NCI-H2107 treated with DMSO at 0.1 percent for 48 hours (cell line): ENCODE results near the gene PTPRM.

Source experiments
- DNase-seq: peaks from one replicate; lab custom pipeline; 2025; ENCODE audit not compliant: unreplicated experiment; lab: John Stamatoyannopoulos, UW

PTPRM gene

DNA sequence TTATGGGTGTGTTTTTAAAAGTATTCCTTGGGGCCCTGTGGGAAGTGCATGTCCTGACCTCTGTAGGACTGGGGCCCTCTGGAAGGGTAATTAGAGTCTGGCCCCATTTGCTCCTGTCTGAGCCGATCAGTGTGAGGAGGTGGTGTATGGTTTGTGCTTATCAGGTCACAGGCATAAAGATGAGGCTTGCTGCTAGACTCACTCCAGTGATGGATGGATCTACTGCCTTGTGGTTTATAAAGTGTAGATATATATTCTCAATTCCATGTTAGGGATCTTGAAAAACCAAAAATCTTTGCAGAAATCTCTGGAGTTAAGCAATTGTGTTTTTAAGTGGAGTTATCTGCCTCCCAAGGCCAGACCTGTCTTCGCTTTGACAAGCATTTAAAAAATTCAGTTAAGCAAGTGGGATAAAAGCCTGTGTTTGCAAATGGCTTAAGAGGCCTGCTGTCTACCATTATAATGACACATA lies 182.4 kb downstream of the PTPRM start:
- DNase-seq, result no peak

DNA sequence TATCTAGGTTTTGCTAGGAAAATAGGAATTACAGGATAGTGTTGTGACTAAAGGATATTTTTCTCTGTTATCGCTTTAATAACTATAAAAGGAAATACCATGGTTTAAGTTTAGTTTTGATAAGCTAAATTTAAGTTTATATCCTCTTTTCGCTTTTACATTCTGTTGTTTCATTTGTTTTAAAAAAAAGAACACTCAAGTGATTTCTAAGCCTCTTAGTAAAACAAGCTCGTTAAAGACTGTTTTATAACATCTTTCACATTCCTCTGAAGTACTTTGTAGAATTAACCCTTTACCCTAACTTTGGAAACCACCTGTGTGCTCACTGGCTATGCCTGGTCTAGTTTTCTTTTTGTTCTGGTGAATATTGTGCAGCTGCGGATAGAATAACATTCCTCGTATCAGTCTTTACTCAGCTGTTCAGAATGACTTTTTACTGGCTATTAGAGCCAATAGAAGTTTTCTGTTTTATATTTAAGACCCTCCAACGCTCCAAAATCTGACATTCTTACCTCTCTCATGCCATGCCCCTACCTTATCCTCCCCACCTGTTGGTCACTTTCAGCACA lies 183.1 kb downstream of the PTPRM start:
- no peak for DNase-seq

- DNase-seq, result no peak
Measured at GRCh38 chr18:7750966-7751365, 183.8 kb downstream of the PTPRM start.

DNA sequence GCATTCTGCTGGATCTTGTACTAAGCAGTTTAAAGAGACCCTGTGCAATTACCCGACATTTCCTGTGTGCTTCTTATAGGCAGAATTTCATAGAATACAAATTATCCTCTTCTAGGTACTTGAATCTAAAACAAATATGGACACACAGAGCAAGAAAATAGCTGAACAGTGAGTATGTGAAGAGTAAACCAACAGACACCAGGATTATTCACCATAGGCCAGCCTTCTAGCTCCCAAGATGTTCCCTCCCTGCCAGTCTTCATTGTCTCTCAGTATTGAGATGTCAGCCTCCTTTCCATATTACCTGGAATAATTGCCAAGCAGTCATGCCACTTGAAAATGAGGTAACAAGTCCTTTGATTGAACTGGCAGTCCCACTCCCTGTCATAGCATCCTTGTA lies 187.1 kb downstream of the PTPRM start:
- DNase-seq, result no peak

DNA sequence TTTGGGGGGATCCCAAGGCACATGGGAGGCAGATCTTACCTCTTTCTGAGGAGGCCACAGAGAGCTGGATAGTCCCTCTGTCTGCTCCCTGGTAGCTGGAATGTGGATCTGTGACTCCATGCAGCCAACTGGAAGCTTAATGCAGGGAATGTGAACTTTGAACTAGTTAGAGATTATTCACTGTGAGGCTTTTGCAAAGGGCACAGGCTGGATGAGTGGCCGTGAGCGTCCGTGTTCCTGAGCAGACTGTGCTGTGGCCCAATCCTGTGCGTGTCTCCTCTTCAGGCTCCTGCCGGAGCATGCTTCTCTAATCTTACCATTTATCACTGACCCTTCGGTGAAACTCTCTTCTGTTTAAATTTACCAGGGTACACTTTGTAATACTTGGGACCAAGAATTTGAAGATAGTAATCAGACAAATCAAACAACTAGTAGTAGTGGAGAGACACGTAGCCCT lies 187.6 kb downstream of the PTPRM start:
- DNase-seq, result no peak

- no peak for DNase-seq
Measured at GRCh38 chr18:7755753-7756475, 188.8 kb downstream of the PTPRM start.

- DNase-seq, result no peak
Measured at GRCh38 chr18:7757175-7757574, 190.1 kb downstream of the PTPRM start.

DNA sequence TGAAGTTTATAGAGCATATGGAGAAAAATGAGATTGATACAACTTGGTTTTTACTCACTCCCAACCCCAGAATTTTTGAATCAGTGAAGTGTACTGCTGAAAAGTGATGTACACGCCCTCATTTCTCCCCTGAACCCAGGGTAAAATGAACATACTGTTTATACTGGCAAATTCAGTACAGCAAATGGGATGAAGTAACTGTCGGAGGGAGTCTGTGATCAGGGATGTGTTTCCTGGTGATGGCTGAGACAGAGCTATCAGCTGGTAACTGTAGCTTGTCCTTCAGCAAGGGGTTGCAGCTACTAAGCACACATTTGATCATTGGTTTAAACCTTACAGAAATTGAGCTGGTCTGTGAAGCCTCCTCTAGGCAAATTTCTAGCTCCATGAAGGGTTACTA lies 191.6 kb downstream of the PTPRM start:
- no peak for DNase-seq

- DNase-seq, result no peak
Measured at GRCh38 chr18:7760967-7761948, 194.1 kb downstream of the PTPRM start.

- DNase-seq, result no peak
Measured at GRCh38 chr18:7764405-7764804, 197.3 kb downstream of the PTPRM start.

GRCh38 chr18:7766346-7766745 lies 199.2 kb downstream of the PTPRM start:
- no peak for DNase-seq

DNA sequence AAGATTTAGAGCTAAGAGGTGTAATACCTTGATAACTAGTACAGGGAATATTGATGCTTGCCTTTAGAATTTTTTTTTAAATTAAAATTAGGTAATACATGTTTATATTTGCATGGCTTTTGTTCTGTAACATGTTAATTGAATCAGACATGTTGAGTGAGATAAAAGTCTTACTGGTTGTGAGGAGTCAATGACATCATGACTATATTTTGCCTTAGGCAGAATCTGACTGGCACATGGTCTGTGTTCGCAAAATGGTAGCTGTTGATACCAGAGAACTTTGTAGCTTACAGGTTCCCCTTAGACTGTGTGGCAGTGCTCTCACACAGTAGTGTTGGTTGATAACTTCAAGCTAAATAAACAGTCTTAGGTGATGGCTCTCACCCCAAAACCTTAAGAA lies 199.7 kb downstream of the PTPRM start:
- no peak for DNase-seq

GRCh38 chr18:7770908-7771307 lies 203.8 kb downstream of the PTPRM start:
- no peak for DNase-seq

- DNase-seq, result no peak
Measured at GRCh38 chr18:7772510-7772888, 205.4 kb downstream of the PTPRM start.

DNA sequence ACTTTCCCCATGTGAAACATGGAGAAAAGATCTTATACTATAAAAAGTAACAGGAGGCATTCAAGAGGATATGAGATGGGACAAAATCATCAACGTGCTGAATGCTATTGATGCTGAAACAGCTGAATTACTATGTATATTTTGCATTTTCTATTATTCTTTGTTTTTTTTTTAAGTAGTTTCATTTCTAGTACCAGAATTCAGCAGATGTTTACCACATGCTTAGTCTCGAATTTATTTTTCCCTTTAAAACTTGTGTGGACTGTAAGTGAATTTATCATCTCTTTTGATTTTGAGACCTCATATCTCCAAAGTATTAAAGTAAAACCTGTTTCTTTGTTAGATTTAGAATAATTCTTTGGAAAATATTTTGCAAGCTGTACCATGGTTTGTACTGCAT lies 205.8 kb downstream of the PTPRM start:
- DNase-seq, result no peak

- no peak for DNase-seq
Measured at GRCh38 chr18:7775128-7775527, 208.0 kb downstream of the PTPRM start.

- no peak for DNase-seq
Measured at GRCh38 chr18:7775843-7776242, 208.7 kb downstream of the PTPRM start.

- no peak for DNase-seq
Measured at GRCh38 chr18:7778181-7778580, 211.1 kb downstream of the PTPRM start.

DNA sequence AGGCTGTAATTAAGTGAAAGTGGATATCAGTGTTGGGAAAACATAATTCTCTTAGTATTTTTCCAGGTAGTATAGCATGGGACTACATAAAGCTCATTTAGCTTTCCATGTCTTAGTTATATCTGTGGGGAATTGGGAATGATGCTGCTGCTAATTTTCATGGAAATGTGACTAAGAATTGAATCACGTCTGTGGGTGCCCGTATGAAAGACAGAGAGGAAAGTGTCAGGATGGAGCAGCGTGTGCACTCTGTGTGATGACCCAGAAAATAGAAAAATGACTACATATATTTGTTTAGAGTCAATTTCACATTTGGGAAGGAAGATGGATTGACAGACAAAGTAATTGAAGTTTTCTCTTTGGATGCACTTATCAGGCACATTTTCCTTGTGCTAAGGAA lies 212.1 kb downstream of the PTPRM start:
- DNase-seq, result no peak

- no peak for DNase-seq
Measured at GRCh38 chr18:7784171-7784570, 217.1 kb downstream of the PTPRM start.

GRCh38 chr18:7786569-7786968 lies 219.5 kb downstream of the PTPRM start:
- no peak for DNase-seq

DNA sequence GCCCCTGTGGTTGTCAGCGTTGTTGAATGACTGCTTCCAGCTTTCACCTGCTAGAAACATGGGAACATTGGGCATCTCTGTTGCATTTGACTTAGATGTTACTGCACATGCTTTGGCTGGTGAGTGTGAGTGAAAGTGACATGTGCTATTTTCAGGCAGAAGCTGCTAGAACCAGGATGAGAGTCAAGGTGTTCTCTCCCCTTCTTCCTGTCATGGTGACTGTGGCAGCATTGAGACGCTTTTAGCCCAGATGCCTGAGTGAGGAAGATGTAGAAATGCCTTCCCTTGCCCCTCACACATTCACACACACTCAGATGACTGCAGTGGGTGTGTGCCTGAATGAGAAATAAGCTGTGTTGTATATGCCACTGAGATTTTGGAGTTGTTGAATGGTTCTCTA lies 220.2 kb downstream of the PTPRM start:
- DNase-seq, result no peak
